NCI-H526 treated with DMSO at 0.1 percent for 48 hours (cell line): ENCODE data around the gene HRH1.
"Not testable (repeated sequence)": the region's sequence is repeated elsewhere in the genome, so short reads cannot be mapped to it uniquely, and the experiment has no call there.

Experiments
- DNase-seq: peaks from one replicate; lab custom pipeline; 2025; lab: John Stamatoyannopoulos, UW

Gene HRH1

GRCh38 chr3:11154036-11154952, at the start of gene HRH1:
TSS of gene HRH1 (plus strand) at chr3:11154493. CDS start at chr3:11259038, 104,545 bp downstream.
- DNase-seq = no peak

GRCh38 chr3:11113316-11113715, 41.0 kb upstream of the HRH1 start:
- not testable (repeated sequence) for DNase-seq

- DNase-seq = no peak
Measured at GRCh38 chr3:11115548-11115947, 38.7 kb upstream of the HRH1 start.

GRCh38 chr3:11116336-11117059, 37.8 kb upstream of the HRH1 start:
- no peak for DNase-seq

- DNase-seq = no peak
Measured at GRCh38 chr3:11117591-11117990, 36.7 kb upstream of the HRH1 start.

GRCh38 chr3:11118181-11118682, 36.1 kb upstream of the HRH1 start:
- DNase-seq = no peak

GRCh38 chr3:11120091-11120805, 34.0 kb upstream of the HRH1 start:
- DNase-seq = no peak

GRCh38 chr3:11126653-11127052, 27.6 kb upstream of the HRH1 start:
- DNase-seq = no peak

- no peak for DNase-seq
Measured at GRCh38 chr3:11128682-11129632, 25.3 kb upstream of the HRH1 start.

- no peak for DNase-seq
Measured at GRCh38 chr3:11130385-11130784, 23.9 kb upstream of the HRH1 start.

- no peak for DNase-seq
Measured at GRCh38 chr3:11131371-11131770, 22.9 kb upstream of the HRH1 start.

- not testable (repeated sequence) for DNase-seq
Measured at GRCh38 chr3:11131886-11132285, 22.4 kb upstream of the HRH1 start.

- DNase-seq = no peak
Measured at GRCh38 chr3:11132861-11133260, 21.4 kb upstream of the HRH1 start.

GRCh38 chr3:11134794-11135193, 19.5 kb upstream of the HRH1 start:
- DNase-seq = no peak

GRCh38 chr3:11136116-11136515, 18.2 kb upstream of the HRH1 start:
- no peak for DNase-seq

- DNase-seq = peak; percentile 43
Measured at GRCh38 chr3:11136830-11137626, 17.3 kb upstream of the HRH1 start.

GRCh38 chr3:11137627-11137959, 16.7 kb upstream of the HRH1 start:
- DNase-seq = no peak

GRCh38 chr3:11138371-11138770, 15.9 kb upstream of the HRH1 start:
- DNase-seq = no peak

GRCh38 chr3:11140030-11140712, 14.1 kb upstream of the HRH1 start:
- no peak for DNase-seq

GRCh38 chr3:11140713-11141104, 13.6 kb upstream of the HRH1 start:
- DNase-seq = no peak
